ENCODE data around the gene LYPLAL1.

The LYPLAL1 gene

GRCh38 chr1:219226196-219226595, 52.5 kb downstream of the LYPLAL1 start:
- no peak for TF ChIP-seq CTCF (IDR thresholded peaks at IDR 0.05; ENCODE audit: low read depth, low read length, missing control alignments)
- H3K4me3 ChIP-seq (ENCODE audit: low read depth, low read length) = no peak overlapping the region
- DNase-seq (ENCODE audit: low read depth) = no peak

DNA sequence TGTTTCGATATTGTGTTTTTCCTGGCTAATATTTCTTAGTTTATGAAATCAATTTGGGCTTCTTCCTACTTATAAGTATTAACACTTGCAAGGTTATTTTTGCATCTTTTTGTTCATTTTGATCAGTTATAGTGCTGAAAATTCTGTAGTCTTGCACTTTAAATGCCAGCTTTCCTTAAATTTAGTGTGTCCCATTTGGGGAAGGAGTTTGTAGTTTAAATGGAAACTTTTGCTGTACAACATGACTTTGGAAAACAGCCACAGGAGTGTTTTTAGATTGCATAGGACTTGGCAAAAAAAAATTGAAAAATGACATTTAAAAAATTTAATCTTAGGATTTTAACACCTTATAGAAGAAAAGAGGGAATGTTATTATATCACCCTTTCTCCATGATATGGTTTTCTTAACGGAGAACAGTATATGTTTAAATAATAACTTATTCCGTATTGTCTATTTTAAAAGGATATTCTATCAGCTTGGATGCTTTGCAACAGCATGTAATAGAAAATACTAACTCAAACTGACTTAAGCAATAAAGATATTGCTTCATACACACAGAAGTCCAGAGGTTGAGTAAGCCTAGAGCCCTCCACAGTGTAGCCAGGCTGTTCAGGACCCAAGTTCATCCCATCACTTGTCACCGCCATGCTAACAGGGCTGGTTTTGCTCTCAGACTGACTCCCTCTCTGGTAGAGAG, 53.8 kb downstream of the LYPLAL1 start:
- no peak for DNase-seq (ENCODE audit: low read depth)
- H3K4me3 ChIP-seq (ENCODE audit: low read depth, low read length) = no peak overlapping the region
- TF ChIP-seq CTCF (IDR thresholded peaks at IDR 0.05; ENCODE audit: low read depth, low read length, missing control alignments) = no peak

- no peak for TF ChIP-seq CTCF (IDR thresholded peaks at IDR 0.05; ENCODE audit: low read depth, low read length, missing control alignments)
- no peak overlapping the region for H3K4me3 ChIP-seq (ENCODE audit: low read depth, low read length)
- DNase-seq (ENCODE audit: low read depth) = no peak
These were observed 54.4 kb downstream of the LYPLAL1 start for GRCh38 chr1:219228058-219228419.

- no peak for TF ChIP-seq CTCF (IDR thresholded peaks at IDR 0.05; ENCODE audit: low read depth, low read length, missing control alignments)
- no peak overlapping the region for H3K4me3 ChIP-seq (ENCODE audit: low read depth, low read length)
- DNase-seq (ENCODE audit: low read depth) = no peak
These were observed 59.2 kb downstream of the LYPLAL1 start for GRCh38 chr1:219232890-219233289.

DNA sequence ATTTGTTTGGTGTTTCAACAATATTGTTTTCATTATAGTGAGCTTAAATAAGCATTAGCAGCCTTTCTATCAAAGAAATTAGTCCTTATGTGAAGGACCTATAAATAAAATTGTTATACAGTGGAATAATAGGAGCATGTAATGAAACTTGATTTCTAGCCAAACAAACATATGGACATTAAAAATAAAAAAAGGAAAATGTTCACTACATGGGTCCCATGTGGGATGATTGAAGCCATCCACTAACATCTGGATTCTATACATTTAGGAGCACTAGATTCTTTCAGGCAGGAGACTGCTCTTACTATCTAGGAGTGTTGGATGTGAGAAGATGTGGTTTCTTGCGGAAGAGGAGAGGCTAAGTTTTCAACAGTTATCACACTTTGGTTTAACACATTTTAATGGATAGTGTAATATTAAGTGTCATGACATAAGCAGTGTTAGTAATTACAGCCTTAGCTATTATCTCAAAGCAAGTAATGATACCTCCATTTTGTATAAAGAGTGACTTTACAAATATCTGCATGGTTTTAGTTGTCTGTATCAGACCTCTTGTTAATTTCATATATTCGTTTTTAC, 62.3 kb downstream of the LYPLAL1 start:
- DNase-seq (ENCODE audit: low read depth) = no peak
- TF ChIP-seq CTCF (IDR thresholded peaks at IDR 0.05; ENCODE audit: low read depth, low read length, missing control alignments) = no peak
- no peak overlapping the region for H3K4me3 ChIP-seq (ENCODE audit: low read depth, low read length)

DNA sequence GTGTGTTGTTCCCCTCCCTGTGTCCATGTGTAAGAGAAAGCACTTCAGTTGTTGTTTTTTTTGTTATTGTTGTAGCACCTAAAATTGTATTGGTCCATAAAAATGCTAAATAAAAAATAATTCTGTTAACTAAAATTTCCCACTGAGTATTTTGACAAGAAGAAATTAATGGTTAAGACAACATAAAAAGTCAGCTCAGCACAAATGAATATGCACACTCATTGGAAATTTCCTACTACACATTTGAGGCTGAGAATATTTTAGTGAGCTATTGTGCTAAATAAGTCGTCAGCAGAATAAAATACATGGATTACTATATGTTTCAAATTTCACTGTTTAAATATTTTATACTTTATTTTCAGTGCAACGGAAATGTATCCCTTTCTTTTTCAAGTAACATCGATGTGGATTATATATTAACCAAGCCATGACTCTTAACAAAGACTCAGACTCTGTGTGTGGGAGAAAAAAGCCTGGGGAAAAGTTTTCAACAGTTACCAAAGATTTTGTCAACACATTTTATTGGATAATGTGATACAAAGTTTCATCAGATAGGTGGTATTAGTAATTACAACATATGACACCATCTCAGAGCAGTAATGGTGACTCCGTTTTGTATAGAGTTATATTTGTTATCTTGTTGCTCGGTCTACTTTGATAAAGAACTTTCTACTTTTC, 63.4 kb downstream of the LYPLAL1 start:
- H3K4me3 ChIP-seq (ENCODE audit: low read depth, low read length) = no peak overlapping the region
- no peak for DNase-seq (ENCODE audit: low read depth)
- no peak for TF ChIP-seq CTCF (IDR thresholded peaks at IDR 0.05; ENCODE audit: low read depth, low read length, missing control alignments)

Measured in GM12864 (cell line).